Measurements from ENCODE around the gene NCAPH2.

The NCAPH2 gene

DNA sequence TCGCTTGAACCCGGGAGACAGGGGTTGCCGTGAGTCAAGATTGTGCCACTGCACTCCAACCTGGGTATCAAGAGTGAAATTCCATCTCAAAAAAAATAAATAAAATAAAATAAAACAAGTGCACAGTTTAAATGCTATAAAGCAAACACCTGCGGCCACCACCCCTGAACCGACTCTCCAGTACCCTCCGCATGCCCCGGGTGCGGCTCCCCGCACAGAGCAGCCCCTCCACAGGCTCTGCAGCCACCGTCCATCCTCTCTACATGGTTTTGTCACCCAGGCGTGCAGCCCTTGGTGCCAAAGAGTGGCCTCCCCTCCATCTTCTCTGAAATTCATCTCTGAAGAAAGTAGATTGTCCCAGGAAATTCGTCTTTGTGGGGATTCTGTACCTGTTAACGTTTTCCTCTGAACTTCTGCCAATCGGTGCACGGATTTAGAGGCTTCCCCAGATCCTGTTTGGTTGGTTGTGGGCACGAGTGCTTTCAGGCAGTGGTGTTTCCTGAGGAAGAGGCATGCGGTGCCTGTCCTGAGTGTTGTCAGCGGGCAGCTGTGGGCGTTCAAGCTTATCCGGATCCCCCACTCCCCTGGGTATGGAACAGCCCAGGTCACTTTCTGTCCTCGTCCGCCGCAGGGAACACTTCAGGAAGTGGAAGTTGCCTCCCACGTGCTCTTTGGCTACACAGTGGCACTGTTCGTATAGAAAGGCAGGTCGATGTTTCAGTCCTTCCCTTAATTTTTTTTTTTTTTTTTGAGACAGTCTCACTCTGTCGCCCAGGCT is 17.3 kb upstream of the NCAPH2 start:
- FAIRE-seq: no peak

DNA sequence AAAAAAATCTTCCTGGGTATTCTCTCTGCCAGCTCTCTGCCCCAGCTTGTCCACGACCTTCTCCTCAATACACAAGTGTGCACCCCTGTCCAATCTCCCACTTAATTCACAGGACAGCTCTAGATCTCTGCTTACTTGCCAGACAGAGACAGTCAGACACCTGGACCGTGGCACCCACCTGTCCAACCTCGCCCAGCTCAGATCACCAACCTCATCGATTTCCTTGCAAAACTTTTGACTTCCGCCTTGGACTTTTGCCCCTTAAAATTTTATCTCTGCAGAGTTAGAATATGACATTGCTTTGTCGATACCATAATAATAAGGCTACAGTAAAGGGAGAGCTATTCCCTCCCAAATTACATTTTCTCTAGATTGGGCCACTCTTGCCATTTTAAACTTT is 10.9 kb upstream of the NCAPH2 start:
- no peak for FAIRE-seq

DNA sequence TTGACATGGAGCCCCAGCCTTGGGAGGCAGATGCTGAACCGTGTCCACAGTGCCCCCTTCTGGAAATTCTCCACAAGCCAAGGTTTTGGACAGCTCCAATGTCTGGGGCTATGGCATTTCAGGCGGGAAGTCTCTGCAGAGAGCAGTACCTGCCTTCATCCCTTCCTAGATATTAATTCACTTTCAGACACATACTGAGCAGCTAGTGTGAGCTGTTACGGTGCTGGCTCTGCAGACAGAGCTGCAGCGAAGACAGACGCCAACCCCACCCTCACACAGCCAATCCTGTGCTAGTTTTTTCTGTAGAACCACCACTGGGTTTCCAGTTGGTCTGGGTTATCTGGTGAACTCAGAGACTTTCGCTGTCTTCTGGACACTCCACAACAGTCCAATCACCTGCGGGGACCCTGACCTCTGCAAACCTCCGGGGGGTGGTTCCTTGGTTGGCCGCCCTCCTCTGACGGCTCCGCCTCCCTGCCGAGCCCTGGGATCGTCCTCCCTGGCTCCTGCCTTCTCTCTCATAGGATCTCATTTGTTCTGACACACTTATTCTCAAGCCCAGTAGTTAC is 9.6 kb upstream of the NCAPH2 start:
- FAIRE-seq: peak; percentile 49

DNA sequence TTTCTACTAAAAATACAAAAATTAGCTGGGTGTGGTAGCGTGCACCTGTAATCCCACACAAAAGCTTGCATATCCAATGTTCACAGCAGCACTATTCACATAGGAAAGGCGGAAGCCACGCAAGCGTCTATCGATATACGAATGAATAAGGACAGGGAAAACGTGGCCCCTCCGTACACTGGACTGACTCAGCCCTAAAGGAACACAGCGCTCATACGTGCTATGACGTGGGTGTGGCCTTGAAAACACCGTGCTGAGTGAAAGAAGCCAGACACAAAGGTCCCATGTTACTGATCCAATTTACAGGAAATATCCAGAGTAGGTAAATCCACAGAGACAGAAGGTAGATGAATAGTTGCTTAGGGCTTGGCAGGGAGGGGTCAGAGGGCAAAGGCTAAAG is 7.6 kb upstream of the NCAPH2 start:
- no peak for FAIRE-seq

DNA sequence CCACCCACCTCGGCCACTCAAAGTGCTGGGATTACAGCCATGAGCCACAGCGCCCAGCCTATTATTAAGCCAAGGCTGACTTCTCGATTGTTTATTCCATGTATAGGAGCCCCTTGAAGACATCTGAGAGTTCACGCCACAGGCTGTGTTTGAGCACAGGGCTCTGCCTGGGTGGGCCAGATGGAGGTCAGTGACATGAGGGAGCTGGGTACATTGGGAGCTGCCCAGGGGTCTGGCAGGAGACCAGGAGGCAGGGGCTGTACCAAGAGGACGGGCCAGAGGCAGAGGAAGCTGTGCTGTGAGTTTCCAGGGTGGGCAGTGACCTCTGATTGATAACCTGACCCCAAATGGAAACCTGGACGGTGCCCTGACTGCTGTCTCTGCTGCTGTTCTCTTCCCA is 5.9 kb upstream of the NCAPH2 start:
- no peak for FAIRE-seq

DNA sequence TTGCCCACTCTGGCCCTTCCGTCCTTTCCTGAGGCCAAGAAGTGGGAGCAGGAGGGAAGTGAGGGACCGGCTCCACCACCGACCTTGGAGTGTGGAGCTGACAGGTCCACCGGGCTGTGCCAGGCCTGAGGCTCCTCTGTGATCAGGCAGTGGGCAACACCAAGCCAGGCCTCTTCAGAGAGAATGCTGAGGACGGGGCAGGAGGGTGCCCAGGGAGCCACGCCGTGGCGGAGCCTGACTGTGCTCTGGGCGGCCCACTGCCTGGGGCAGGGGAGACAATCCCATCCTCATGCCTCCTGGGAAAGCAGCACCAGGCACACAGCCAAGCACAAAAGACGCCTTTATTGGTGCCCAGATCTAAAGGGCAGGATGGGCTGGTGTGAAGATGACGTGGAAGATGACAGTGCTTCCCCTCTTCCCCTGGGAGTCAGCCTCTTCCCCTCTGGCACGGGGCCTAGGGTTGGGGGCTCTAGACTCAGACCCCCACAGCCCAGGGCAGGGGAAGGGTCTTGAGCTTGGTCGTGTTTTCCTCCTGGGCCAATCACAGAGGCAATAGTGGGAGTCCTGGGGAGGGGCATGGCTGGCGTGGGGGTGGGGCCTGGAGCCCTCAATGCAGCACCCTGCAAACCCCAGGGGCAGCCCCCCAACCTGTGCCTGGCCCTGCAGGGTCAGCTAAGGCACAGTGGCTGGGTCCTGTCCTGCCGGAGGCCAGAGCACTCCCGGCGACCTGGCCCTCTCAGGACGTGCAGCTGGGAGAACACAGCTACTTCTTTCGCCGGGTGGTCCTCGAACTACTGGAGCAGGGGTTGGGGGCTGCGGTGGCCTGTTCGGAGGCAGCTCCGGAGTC is 5.2 kb upstream of the NCAPH2 start:
- no peak for FAIRE-seq

DNA sequence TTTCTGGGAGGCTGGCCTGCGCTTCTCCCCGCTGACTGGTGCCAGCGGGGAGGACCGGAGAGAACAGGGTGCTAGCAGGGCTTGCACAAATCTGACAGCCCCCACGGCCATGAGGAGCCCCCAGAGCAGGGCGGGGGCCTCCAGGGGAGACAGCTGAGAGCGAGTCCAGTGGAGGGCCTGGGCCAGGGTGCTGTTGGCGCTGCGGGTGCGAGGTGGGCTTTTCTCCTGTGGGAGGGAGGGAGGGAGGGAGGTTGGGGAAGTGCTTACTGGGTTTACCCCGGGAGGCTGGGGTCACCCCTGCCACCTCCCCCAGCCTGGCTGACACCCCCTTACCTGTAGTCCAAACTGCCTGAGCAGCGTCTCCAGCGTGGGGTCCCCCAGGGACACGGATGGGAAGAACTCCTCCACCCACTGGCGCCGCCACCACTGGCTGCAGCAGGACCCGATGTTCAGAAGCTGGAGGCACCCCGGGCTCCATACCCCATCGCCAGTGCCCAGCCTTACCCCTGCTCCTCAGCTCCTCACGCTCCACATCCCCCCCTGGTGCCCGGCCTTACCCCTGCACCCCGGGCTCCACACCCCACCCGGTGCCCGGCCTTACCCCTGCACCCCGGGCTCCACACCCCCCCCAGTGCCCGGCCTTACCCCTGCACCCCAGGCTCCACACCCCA is 4.4 kb upstream of the NCAPH2 start:
- FAIRE-seq: no peak

DNA sequence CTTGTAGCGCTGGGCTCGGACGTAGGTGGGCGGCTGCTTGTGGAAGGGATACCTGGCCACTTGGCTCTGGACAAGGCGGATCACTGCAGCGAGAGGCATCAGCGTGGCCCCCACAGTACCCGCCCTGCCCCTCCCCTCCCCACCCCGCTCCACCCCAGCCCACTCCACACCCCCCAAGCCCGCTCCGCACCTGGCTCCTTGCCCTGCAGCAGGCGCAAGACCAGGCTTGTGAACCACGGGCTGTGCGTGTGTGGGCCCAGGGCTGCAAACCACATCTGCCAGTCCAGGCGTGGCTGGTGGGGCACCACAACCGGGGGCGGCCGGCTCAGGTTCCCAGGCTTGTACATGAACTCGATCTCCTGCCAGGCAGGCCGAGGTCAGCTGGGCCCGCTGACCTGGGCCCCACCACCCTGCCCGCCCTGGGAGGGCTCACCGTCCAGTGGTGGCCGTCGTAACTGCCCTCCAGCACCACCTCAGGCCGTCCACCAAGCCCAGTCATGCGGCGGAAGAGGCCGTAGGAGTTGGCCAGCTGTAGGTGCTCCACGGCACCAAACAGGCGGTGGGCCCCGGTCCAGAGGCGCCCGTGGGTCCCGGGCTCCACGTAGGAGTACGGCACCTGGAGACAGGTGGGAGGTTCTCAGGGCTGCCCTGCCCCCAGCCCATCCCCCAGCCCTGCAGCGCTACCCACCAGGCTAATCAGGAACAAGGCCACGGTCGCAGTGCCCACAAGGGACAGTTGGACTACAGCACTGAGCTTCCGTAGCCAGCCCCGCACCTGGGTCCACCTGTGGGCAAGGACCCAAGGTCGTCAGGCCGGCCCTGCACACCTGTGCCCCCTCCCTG is 3.4 kb upstream of the NCAPH2 start:
- FAIRE-seq: no peak

DNA sequence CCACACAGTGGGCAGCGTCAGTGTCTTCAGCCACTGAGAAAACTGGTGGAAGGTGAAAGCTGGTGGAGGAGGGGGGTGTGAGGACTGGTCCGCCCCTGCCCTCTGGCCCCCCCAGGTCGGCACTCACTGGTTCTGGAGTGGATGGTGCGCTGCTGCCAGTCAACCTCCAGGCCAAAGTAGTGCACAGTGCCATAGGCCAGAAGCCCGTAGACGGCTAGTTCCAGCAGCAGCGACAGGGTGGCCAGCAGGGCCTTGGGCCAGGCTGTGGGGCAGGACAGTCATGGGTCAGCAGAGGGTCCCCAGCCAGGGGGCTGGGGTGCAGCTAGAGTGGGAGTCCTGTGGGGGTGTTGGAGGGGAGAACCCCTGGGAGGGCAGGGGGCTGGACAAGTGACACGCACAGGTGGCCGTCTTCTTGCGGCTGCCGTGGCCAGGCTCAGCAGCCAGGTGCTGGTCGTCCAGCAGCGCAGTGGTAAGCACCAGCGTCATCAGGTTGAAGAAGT is 2.7 kb upstream of the NCAPH2 start:
- no peak for FAIRE-seq

DNA sequence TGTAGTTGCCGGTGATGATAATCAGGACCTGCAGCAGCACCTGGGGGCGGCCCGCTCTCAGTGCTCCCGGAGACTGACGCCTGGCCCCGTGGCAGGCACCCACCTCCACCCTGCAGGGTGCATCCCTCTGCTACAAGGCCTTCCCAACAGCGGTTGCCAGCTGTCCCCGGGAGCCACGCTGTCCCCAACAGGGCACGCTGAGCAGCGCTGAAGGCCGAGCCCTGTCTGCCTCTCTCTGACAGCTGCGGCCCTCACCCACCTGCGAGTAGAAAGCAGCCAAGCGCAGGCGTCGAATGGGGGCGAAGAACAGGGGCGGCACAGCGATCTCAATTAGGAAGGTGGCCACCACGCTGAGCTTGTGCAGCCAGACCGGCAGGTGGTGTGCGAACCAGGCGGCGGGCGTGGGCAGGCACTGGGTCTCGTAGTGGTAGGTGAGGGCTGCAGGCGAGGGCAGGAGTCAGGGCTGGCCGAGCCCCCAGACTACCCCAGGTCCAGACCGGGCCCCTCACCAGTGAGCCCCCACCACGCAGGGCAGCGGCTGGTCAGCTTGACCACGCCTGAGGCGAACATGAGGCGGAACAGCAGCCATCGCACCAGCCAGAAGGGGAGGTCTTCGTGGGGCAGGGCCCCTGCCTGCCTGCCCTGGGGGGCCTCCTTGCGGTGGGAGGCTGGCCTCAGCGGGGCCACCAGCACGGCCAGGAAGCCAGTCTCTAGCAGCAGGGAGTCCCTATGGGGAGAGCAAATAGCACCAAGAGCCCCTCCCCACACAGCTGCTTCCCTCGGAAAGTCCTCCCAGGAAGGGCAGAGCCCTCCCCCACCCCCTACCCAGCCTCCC is 2.0 kb upstream of the NCAPH2 start:
- no peak for FAIRE-seq

DNA sequence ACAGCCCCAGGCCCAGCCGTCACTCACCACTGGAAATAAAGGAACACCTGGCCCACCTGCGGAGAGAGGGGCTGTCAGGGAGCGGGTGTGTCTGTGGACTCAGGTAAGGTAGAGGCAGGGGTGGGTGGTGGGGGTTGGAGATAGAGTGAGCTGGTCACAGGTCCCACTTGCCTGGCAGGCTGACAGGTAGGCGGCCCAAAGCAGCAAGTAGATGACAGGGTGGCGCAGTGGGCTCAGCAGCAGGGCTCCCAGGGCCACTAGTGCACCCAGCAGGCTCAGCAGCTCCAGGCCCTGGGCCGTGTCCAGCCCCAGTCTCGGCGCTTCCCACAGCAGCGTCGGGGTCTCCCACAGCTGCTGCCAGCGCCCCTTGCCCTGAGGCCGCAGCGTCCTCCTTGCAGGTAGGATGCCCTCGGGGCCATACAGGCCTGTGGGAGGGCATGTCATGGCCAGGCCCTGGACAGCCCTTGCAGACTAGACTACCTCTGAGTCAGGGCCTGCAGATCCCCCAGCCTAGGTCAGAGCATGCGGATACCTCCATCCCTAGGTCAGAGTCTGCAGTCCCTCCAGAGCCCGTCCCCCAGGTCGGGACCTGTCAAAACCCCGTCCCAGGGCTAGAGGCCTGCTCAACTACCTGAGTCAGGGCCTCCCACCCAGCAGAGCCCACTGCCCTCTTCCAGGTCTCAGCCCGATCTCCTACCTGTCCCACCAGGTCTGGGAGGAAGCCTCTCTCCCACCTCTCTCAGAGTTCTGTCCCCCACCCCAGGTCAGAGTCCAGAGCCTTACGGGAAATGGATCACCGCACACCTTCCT is 1.2 kb upstream of the NCAPH2 start:
- no peak for FAIRE-seq

DNA sequence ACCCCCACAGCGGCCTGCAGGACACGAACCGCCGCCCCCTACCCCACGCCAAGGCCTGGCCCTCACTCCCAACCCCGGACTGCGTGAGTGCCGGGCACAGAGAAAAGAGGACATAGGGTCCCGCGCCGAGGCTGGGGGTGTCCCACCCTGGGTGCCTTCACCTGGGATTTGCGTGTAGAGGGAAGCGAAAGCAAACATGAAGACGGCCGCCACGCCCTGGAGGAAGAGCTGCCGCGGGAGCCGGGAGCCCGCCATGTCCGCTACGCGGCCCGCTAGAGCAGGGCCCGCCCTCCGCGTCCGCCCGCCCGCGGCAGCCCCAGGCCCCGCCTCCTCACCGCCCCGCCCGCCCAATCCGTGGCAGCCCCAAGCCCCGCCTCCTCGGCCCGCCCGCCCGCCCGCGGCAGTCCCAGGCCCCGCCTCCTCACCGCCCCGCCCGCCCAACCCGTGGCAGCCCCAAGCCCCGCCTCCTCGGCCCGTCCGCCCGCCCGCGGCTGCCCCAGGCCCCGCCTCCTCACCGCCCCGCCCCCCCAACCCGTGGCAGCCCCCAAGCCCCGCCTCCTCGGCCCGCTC is 518 bp upstream of the NCAPH2 start, which contains the start of gene LMF2:
TSS of gene LMF2 (minus strand) at position 282 of the 570 bp plus-strand sequence. CDS start at position 255, 27 bp downstream.
- FAIRE-seq: no peak

DNA sequence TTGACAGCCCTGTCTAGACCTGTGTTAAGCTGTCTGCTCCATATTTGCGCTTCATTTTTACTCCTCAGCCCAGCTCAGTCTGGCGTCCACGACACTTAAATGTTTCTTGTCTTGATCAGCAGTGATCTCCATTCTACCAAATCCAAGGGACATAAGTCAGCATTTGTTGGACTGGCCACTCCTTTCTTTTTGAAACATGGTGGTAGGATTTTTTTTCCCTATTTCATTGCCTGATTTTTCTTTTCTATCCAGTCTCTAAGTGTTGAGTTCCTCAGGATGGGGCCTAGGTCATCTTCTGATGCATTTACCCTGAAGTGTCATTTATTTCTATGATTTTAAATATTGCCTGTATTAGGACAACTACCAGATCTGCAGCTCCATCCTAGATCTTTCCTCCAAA is 873 bp downstream of the NCAPH2 start:
- FAIRE-seq: no peak

DNA sequence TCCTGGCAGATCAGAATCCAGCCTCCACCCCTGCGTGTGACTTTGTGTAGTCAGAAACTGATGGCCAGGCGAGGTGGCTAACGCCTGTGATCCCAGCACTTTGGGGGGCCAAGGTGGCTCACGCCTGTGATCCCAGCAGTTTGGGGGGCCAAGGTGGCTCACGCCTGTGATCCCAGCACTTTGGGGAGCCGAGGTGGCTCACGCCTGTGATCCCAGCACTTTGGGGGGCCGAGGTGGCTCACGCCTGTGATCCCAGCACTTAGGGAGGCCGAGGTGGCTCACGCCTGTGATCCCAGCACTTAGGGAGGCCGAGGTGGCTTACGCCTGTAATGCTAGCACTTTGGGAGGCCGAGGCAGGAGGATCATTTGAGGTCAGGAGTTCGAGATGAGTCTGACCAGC is 5.2 kb downstream of the NCAPH2 start:
- no peak for FAIRE-seq

DNA sequence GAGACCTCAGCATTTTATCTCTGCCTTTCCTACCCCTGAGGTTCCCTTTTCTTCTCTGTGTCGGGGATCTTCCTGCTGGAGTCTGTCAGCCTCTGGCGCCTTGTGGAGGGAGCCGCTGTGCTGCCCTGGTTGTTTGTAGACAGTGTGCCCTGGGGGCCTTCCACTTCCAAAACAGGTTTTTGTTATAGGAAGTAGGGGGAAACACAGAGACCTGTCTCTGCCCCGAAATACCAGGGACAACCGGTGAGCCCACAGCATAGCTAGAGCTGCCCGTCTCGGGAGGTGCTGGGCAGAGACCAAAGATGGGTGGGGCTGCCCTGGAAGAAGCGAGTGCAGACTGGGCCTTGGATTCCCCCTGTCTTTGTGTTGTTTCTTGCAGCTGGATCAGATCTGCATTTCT is 8.0 kb downstream of the NCAPH2 start:
- FAIRE-seq: no peak

DNA sequence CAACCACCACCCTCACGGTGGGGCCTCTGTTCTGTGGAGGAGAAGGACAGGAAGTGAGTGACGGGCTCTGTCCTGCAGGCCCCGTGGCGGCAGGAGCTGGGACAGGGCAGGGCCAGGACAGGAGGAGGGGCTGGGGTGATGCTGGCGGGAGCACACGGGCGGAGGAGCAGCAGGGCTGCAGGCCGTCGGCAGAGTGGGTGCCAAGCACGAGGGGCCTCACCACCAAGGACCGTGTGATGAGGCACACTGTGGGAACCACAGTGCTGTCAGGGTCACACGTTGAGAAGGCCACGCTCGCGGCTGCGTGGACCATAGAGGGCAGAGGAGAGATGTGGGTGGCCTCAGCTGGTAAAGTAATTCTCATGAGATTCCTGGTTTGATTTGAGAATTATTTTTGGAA is 8.9 kb downstream of the NCAPH2 start:
- FAIRE-seq: no peak

DNA sequence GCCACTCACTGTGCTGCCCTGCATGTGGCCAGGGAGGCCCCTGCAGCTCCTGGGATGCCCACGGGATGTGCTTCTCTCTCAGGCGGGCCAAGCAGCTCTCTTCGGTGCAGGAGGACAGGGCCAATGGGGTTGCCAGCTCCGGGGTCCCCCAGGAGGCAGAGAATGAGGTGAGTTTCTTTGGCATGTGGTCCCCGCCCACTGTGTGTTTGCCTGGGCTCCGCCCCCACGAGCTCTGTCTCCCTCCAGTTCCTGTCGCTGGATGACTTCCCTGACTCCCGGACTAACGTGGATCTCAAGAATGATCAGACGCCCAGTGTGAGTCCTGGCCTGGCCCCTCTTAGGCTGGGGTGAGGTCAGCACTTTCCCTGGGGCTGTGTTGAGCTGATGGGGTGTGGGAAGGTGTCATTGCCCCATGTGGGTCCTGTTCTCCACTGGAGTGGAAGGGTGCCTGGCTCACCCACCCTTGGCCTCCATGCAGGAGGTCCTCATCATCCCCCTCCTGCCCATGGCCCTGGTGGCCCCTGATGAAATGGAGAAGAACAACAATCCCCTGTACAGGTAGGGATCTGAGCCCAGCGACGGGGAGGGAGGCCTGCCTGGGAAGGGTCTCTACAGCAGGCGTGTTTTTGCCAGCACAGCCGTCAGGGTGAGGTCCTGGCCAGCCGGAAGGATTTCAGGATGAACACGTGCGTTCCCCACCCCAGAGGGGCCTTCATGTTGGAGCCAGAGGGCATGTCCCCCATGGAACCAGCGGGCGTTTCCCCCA is 9.7 kb downstream of the NCAPH2 start:
- FAIRE-seq: no peak

DNA sequence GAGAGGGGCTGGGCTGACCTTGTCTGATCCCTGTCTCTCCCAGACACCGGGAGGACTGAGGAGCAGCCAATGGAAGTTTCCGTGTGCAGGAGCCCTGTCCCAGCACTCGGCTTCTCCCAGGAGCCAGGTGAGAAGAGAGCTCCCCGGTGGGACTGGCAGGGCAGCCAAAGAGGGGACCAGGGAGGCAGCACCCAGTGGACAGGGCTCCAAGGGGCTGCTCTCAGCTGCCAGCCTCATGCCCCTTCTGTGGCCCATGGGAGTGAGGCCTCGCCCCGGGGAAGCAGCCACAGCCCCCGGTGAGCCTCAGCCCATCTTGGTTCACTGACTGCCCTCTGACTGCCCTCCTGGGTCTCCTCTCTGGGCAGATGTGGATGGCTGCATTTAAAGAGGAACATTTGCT is 10.6 kb downstream of the NCAPH2 start:
- FAIRE-seq: no peak

DNA sequence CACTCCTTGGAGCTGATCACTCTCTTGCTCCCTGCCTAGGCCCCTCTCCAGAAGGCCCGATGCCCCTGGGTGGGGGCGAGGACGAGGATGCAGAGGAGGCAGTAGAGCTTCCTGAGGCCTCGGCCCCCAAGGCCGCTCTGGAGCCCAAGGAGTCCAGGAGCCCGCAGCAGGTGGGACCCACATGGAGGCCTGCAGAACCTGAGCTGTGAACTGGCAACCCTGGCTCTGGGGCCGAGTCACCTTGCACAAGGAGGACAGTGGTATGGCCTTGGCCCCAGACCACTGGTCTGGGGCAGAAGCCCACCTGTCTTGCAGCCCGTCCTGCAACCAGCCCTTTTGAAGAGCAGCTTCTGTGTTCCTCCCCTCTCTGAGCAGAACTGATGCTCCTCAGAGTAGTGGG is 11.1 kb downstream of the NCAPH2 start:
- FAIRE-seq: no peak

Data from islet of Langerhans (tissue), 1 donor.